Stimulated activated CD4-positive, alpha-beta T cell treated with anti-CD3 and anti-CD28 coated beads, Interleukin-4, amount 100 ng/mL, for 1 hour (primary cell): Measurements from ENCODE around the gene TP53RK.

Experiments used
- DNase-seq: peaks from one replicate; pipeline ENCODE4 v3.0.0-alpha.2; 2020

Gene TP53RK

DNA sequence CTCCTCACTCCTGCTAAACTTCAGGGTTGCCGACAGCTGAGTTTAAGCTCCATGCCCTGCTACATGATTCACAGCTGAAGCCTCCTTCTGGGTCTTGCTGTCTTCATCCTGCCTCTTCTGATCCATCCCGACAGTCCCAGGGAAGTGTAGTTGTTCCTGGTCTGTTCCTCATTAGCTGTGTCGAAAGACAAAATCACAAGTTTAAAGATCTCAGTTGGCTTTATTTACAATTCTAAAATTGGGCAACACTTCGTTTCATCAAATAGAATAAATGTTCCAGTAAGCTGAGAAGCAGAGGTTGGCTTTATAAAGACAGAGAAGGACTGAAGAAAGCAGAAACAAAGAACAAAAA, 16.1 kb upstream of the TP53RK start:
- no peak for DNase-seq

DNA sequence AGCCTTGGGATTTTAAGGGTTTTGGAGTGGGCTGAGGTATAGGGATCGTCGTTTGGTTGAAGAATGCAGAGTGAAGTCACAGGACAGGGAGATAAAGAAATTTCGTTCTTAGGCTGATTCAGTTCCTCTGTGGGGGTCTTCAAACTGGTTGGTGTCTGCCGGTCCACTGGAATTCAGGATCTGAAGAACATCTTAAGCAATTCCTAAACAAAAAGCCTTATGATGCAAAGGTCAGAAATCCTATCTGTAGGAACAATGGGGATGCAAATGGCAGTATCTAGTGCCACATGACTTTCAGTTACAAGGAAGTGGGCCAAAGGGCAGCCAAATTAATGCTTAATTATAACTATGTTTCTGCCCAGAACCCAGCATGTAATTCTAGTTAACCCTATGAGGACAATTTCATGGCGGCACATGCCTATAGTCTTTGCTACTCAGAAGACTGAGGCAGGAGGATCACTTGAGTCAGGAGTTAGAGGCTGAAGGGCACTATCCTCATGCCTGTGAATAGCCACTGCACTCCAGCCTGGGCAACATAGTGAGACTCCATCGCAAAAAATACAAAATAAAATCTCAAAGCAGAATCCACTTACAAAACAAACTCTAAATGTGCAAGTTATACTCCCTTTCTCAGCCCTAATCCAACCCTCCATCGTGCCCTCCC, 15.6 kb upstream of the TP53RK start:
- no peak for DNase-seq

DNA sequence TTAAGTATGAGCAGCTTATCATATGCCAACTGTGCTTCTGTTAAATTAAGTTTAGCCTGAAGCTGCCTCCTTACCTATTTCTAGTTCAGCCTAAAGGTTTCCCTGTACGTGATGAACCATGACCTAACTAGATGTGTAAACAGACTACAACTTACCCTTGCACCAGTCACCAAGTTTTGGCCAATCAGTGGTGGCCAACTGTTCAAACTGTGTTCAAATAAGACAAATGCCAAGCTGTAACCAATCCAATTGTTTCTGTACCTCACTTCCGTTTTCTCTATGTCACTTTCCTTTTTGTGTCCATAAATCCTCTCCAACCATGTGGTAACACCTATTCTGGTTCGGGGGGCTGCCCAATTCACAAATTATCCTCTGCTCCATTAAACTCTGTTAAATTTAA, 14.2 kb upstream of the TP53RK start:
- DNase-seq: no peak

DNA sequence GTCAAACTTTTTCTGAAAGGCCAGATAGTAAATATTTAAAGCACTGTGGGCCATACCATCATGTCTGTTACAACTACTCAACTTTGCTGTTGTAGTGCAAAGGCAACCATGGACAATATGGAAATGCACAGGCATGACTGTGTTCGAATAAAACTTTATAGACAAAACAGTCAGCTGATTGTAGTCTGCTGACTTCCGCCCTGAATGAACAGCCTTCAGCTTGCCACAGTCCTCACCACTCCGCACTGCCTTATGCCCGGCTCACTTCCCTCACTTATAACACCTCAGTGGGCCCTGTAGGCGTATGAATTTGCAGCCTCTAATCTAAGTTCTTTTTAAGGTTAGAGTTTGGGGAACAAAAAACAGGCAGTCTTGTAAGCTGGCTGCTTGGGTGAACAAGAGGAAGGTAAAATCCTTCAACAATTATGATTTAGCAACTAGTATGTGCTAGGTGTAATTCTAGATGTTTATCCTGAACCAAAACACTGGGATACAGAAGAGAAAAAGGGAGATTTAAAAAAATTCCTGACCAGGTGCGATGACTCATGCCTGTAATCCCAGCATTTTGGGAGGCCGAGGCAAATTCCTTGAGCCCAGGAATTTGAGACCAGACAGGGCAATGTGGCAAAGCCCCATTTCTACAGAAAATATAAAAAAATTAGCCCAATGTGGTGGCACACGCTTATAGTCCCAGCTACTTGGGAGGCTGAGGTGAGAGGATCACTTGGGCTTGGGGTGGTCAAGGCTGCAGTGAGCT, 13.4 kb upstream of the TP53RK start:
- no peak for DNase-seq

DNA sequence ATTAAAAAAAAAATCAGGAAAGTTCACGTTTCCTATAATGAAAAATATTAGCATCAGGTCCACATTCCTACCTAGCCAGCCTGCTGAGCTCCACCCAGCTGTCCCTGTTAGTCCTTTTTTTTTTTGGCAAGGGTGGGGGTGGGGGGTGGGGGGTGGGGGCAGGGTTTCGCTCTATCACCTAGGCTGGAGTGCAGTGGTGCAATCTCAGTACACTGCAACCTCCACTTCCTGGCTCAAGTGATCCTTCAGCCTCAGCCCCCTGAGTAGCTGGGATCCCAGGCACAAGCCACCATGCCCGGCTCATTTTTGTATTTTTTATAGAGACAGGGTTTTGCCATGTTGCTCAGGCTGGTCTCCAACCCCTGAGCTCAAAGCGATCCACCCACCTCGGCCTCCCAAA, 12.7 kb upstream of the TP53RK start:
- DNase-seq: no peak

DNA sequence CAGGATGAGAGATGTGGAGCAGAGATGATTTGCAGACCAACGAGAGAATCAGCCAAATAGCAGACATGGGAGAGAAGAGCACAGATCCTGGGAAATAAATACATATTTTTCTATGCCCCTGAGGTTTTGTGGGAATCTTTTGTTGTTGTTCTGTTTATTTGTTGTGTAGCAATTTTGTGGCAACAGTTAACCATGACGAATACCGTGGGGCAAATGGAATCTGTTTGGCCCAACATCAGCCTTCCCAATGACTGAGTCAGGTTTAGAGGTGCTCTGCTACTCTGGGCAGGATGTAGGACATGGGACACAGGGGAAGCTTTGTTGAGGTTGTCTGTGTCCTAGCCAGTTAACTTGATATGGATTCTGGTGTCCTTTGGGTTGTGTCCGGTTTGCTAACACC, 12.3 kb upstream of the TP53RK start:
- DNase-seq: no peak

DNA sequence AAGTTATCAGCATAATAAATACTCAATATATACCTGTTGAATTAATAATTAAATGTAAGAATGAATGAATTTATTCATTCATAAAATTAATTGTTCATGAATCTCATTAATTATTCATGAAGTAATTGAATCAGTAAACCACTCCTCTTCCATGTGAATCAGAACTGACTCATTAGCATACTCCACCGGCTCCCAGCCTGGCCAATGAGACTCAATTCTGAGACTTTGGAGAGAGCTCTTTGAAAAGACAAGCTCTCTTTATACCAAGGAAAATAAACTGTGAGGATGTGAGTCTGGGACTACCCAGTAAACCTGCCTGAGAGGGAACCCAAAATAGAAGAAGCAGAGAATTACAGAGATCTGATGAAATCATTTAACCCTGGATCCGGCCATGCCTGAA, 11.8 kb upstream of the TP53RK start:
- DNase-seq: no peak

DNA sequence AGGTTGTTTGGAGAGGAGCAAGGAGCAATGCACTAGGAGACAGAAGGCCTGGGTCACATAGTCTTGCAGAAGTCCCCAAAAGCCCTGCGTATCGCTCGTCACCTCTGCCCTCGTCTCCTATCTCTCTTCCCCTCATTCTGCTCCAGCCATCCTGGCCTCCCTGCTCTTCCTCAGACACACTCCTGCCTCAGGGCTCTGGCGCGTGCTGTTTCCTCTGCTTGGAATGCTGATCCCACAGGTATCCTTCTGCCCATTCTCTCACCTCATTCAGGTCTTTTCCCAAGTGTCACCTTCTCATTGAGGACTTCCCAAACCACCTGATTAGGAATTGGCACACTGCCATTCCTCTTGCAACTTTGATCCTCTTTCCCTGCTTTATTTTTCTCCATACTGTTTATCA, 11.2 kb upstream of the TP53RK start:
- no peak for DNase-seq

DNA sequence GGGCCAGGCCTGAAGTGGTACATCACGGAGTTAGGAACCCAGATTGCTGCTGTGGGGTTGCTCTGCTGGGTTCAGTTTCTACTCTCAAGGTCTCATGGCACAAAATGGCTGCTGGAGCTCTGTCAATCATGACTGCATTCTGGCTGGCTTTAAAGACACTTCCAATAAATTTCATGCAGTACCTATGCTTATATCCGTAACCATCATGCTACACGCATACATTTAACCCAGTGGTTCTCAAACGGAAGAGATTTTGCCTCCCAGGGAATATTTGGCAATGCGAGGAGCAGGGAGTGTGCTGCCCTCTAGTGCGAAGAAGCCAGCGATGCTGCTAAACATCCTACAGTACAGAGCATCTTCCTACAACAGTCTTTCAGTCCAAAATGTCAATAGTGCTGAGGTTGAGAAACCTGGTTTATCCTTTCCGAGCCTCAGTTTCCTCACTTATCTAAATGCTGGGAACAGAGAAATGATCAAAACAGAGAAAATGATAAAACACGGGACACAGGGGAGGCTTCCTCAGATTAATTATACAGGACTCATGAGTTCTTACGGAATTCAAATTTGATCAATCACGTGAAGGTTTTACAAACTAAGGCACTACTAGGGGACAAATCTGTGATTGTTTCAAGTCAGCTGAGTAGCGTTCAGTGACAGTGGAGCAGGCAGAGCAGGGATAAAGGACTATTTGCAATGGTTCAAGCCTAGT, 10.6 kb upstream of the TP53RK start:
- DNase-seq: no peak

DNA sequence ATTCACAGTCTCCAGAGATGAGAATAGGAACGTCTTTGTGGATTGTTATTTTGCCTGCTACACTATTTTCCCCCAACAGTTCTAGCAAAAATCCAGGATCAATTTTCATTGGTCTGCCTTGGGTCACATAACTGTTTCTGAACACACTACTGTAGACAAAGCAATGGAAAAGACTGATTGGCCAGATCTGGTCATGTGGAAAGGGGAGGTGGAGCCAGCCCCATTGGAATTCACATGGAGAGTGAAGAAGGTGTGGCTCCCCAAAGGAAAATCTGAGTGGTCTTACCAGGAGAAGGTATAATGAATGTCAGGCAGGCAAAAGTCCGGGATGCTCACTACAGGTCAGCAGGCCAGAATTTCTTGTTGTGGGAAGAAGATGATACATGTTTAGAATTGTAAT, 9.5 kb upstream of the TP53RK start:
- DNase-seq: no peak

DNA sequence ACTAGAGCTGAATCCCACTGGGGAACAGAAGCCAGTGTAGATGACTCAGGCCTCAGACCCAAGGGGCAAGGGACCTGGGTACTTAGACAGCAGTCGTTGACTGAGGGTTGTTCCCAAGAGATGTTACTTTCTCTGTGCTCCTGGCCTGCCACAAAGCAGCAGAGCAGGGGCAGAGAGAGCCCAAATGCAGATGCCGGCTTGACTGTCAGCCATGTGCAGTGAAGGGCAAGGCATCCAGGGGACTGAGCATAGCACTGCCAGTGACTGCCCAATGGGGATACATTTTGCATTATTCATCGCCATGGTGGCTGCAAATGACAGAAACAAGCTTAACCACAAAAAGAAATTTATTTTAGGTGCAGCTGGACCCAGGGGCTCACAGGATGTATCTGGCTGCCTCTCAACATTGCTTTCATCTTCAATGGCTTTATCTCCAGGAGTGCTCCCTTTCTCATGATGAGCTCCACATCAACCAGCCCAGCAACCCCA, 7.6 kb upstream of the TP53RK start:
- no peak for DNase-seq

DNA sequence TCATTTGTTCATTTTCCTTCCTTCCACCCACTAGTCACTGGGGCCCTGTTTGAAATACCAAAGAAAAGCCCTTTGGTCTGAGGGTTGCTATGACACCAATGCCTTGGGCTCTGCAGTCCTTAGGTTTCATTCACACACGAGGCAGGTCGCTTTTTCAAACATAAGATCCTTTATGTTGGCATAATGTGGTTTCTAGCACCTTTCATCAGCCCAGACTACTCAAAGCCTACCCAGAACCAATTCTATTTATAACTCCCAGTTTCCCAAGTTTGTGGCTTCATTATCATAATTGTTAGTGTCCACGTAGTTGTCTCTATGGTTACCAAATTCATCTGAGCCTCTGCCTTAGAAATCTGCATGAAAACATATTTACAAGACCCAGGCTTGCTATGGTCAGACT, 6.6 kb upstream of the TP53RK start:
- no peak for DNase-seq

DNA sequence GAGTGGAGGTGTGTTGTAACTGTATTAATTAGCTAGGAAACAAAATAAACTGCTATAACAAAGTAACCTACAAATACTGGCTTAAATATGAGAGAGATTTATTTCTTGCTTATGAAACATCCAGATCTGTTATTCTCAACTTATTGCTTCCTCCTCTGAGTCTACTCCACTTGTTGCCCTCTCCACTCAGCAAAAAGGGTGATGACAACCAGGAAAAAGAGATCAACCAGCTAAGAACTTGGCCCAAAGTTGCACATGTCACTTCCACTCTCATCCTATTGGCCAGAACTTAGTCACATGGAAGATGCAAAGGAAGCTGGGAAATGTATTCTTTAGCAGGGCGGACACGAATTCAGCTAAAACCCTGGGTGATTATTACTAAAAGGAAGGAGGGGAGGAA, 5.2 kb upstream of the TP53RK start:
- no peak for DNase-seq

DNA sequence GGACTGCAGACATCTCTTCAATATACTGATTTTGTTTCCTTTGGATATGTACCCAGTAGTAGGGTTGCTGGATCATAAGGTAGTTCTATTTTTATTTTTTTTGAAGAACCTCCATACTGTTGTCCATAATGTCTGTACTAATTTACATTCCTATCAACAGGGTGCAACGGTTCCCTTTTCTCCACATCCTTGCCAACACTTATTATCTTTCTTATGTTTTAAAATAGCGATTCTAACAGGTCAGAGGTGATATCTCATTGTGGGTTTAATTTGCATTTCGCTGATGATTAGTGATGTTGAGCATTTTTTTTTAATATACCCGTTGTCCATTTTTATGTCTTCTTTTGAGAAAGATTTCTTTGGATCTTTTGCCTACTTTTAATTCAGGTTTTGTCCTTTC, 2.0 kb upstream of the TP53RK start:
- DNase-seq: no peak

DNA sequence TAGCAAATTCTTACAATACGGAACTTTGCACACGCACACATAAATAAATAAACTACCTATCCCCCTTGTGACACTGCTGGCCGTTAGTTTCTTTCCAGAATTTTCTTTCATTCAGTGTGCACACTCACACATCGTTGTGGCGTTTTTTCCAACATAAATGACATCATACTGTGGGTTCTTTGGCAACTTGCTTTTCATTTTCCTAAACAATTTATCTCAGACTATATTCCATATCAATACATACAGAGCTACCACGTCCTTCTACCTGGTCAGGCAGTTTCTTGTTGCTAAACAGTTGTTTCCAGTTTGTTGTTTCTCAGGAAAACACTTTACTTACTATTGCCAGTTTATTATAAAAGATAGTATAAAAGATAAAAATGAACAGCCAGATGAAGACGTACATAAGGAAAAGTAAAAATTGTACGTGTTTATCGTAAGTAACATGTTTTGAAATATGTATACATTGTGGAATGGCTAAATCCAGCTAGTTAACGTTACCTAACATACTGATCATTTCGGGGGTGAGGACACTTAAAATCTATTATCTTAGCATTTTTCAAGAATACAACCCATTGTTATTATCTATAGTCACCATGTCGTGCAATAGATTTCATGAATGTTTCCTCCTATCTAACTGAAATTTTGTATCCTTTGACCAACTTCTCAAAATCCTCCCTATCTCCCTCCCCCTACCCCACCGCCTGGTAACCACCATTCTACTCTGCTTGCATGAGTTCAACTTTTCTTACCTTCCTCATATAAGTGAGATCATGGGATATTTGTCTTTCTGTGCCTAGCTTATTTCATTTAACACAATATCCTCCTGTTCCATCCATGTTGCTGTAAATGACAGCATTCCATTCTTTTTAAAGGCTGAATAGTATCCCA, 1.2 kb upstream of the TP53RK start:
- no peak for DNase-seq

DNA sequence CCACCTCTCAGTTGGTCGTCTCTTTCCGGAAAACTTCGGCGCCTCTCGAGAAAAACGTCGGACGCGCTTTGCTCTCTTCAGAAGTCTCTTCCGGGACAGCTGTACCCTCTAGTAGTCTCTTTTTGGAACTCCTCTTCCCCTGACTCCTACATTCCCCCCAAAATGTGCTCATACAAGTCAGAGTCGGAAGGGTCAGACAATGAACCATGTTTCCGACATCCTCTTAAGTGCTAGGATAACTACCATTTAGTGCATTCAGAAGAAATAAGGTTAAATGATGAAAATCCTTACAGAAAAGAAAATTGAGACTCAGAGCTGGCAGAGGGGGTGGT, 476 bp upstream of the TP53RK start:
- DNase-seq: no peak

DNA sequence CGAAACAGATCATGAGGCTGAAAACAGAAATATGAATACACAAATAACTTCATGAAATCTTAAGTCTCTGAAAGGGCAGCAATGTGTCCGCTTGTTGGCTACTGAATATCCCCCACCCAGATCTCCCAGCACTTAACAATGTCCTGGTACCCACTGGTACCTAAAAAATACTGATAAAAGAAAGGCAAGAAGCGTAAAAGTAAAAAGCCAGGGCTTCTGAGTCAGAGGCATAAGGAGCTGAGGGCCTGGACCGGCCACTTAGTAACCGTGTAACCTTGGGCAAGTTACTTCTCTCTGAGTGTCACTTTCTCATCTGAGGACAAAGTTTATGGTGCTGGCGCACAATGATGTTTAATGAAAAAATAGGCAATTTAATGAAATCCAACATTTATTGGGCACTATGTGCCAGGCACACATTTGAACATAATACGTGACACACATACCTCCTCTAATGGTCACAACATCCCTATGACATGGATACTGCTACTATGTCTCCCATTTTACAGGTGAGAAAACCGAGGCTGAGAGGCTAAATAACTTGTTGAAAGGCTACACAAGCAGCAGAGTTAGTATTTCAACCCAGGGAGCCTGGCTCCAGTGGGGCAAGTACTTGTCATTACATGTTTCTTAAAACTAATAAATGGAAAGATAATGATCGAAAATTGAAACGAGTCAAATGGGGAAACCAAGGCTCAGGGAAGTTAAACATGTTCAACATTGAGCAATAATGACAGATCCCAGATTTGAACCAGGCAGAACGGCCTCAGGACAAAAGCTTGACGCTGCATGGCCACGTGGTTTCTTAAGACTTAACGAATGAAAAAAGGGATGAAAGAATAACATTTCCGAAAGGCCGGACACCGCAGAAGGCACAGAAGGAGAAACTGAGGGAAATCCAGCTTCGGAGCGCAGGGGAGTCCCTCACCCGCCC, 828 bp downstream of the TP53RK start:
- DNase-seq: no peak

DNA sequence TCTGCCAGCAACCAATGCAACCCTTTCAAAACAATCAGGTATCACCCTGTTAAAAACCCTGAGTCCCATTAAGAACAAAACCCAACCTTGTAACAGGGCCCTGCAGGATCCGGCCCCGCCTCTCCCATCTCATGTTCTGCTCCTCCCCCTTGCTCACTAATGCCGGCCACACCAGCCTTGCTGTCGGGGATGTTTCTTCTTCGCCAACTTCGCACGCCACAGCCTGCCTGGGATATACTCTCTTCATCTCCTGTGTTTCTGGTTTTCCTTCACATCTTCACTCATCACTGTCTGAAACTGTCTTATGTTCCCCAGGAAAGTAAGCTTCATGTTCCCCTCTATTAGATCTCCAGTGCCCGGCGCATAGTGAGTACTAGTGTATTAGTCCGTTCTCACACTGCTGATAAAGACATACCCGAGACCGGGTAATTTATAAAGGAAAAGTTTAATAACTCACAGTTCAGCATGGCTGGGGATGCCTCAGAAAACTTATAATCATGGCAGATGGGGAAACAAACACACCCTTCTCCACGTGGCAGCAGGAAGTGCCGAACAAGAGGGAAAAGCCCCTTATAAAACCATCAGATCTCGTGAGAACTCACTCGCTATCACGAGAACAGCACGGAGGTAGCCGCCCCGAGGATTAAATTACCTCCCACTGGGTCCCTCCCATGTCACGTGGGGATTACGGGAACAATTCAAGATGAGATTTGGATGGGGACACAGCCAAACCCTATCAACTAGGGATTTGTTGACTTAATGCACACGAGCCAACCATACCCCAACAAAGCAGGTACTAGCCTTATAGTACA, 5.1 kb downstream of the TP53RK start:
- no peak for DNase-seq

DNA sequence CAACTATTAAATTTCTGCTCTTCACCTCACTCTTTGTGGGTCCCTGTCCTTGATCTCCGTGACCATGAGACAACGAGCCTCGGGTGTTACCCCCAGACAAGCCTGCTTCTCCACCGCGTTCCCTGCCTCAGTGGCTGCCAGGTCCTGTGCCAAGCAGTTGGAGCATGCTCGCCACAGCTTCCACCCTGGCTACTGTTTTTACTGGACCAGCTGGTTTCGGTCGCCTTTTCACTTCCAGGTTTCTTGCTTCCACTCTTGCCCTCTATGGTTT, 5.6 kb downstream of the TP53RK start:
- DNase-seq: no peak

DNA sequence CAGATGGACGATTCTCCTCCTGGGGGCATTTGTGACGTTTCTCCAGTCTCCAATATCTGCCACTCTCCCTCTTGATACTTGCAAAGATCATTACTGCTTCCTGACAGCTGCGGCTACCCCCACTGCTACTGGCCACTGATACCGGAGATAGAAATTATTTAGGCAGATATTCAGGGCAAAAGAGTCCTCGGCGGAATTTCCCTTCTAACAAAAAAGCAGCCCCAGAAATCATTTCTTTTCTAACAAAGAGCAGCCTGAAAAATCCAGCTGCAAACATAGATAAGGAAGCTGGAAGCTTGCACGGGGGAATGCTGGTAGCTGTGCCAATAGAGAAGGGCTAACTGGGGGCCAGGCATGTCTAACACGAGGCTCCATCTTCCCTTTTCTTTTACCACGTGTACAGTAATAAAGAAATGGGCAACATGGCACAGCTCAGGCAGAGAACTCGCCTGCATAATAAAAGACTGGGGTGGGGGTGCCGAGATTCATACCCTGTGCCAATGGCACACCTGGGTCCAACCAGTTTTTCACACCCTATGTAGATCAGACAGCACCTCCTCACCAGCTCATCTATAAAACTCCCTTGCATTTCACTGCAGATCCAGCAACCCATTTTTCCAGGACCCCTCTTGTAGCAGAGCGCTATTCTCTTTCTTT, 6.1 kb downstream of the TP53RK start:
- DNase-seq: no peak
